GM21367 (cell line): ENCODE results near the gene PDZRN3.

ENCODE experiments used
- ATAC-seq: cut with Tn5 transposase; IDR thresholded peaks from one replicate; pipeline ENCODE4 v1.9.1; 2021; ENCODE audit not compliant: unreplicated experiment

PDZRN3 gene

GRCh38 chr3:73432023-73432705 lies 192.6 kb downstream of the PDZRN3 start:
- ATAC-seq = no peak

- no peak for ATAC-seq
Observed at GRCh38 chr3:73431183-73431900, 193.4 kb downstream of the PDZRN3 start.

GRCh38 chr3:73427048-73427706 lies 197.6 kb downstream of the PDZRN3 start:
- ATAC-seq = no peak

- ATAC-seq = no peak
Observed at GRCh38 chr3:73426606-73427005, 198.1 kb downstream of the PDZRN3 start.

GRCh38 chr3:73423116-73423515 lies 201.6 kb downstream of the PDZRN3 start:
- no peak for ATAC-seq

GRCh38 chr3:73422571-73422970 lies 202.2 kb downstream of the PDZRN3 start:
- ATAC-seq = no peak

GRCh38 chr3:73419942-73420341 lies 204.8 kb downstream of the PDZRN3 start:
- no peak for ATAC-seq

GRCh38 chr3:73419179-73419803 lies 205.4 kb downstream of the PDZRN3 start:
- no peak for ATAC-seq

- no peak for ATAC-seq
Observed at GRCh38 chr3:73418681-73419080, 206.1 kb downstream of the PDZRN3 start.

GRCh38 chr3:73415118-73415517 lies 209.6 kb downstream of the PDZRN3 start:
- ATAC-seq = no peak

- no peak for ATAC-seq
Observed at GRCh38 chr3:73413619-73414018, 211.1 kb downstream of the PDZRN3 start.

- no peak for ATAC-seq
Observed at GRCh38 chr3:73411993-73412392, 212.7 kb downstream of the PDZRN3 start.

GRCh38 chr3:73411545-73411944 lies 213.2 kb downstream of the PDZRN3 start:
- ATAC-seq = no peak

- no peak for ATAC-seq
Observed at GRCh38 chr3:73409138-73409763, 215.5 kb downstream of the PDZRN3 start.

GRCh38 chr3:73408634-73409033 lies 216.1 kb downstream of the PDZRN3 start:
- ATAC-seq = no peak

- no peak for ATAC-seq
Observed at GRCh38 chr3:73407577-73407976, 217.2 kb downstream of the PDZRN3 start.

GRCh38 chr3:73405853-73406252 lies 218.9 kb downstream of the PDZRN3 start:
- no peak for ATAC-seq

- no peak for ATAC-seq
Observed at GRCh38 chr3:73405000-73405399, 219.7 kb downstream of the PDZRN3 start.

- ATAC-seq = no peak
Observed at GRCh38 chr3:73404435-73404834, 220.3 kb downstream of the PDZRN3 start.

- ATAC-seq = no peak
Observed at GRCh38 chr3:73403444-73403843, 221.3 kb downstream of the PDZRN3 start.

- no peak for ATAC-seq
Observed at GRCh38 chr3:73401616-73402279, 223.0 kb downstream of the PDZRN3 start.
